Neuronal stem cell (in vitro differentiated cells): ENCODE data around the gene TXN2.

Experiments
- DNase-seq: peaks from one replicate; pipeline ENCODE4 v3.0.0-alpha.2; 2013; ENCODE audit warnings: low spot score
- H2AFZ ChIP-seq: one replicate; pipeline ENCODE4 v1.6.1; 2013; ENCODE audit warnings: mild to moderate bottlenecking, low read length, inconsistent platforms
- H2AK5ac ChIP-seq: 2 replicates; pipeline ENCODE4 v1.6.1; 2013; ENCODE audit warnings: low read depth, mild to moderate bottlenecking, inconsistent platforms, low read length, moderate library complexity, mixed read lengths
- H2BK120ac ChIP-seq: 2 replicates; pipeline ENCODE4 v1.6.1; 2013; ENCODE audit warnings: low read depth, mild to moderate bottlenecking, inconsistent platforms, low read length, moderate library complexity, mixed read lengths
- H2BK12ac ChIP-seq: one replicate; pipeline ENCODE4 v1.6.1; 2013; ENCODE audit warnings: low read length, inconsistent platforms
- H2BK15ac ChIP-seq: 2 replicates; pipeline ENCODE4 v1.6.1; 2013; ENCODE audit warnings: mild to moderate bottlenecking, low read length, inconsistent platforms, mixed read lengths
- H2BK5ac ChIP-seq: one replicate; pipeline ENCODE4 v1.6.1; 2013; ENCODE audit warnings: inconsistent platforms, mild to moderate bottlenecking, low read length, moderate library complexity
- H3K14ac ChIP-seq: one replicate; pipeline ENCODE4 v1.6.1; 2013; ENCODE audit warnings: low read length, inconsistent platforms
- H3K18ac ChIP-seq: 2 replicates; pipeline ENCODE4 v1.6.1; 2013; ENCODE audit warnings: low read length, inconsistent platforms
- H3K23ac ChIP-seq: 2 replicates; pipeline ENCODE4 v1.6.1; 2013; ENCODE audit warnings: low read depth, mild to moderate bottlenecking, mixed read lengths, low read length, inconsistent platforms; ENCODE audit not compliant: poor library complexity
- H3K27ac ChIP-seq: replicated peaks from 3 replicates; pipeline ENCODE4 v1.5.1; 2013; ENCODE audit warnings: low read length, inconsistent platforms
- H3K27me3 ChIP-seq, 3 experiments: 2 replicates each; pipeline ENCODE4 v1.6.1; 2013; ENCODE audit warnings: low read length in 3 of 3, mild to moderate bottlenecking in 2 of 3, inconsistent platforms in 1 of 3, low read depth in 1 of 3, mixed read lengths in 1 of 3, moderate library complexity in 1 of 3; ENCODE audit not compliant: control insufficient read depth in 3 of 3, insufficient read depth in 3 of 3
- H3K36me3 ChIP-seq, 2 donors: replicated peaks in 1 of 2; 2 replicates each; pipeline ENCODE4 v1.6.1; 2013; ENCODE audit warnings: low read length in 2 of 2; ENCODE audit not compliant: control insufficient read depth in 2 of 2, insufficient read depth in 2 of 2
- H3K4ac ChIP-seq: 2 replicates; pipeline ENCODE4 v1.6.1; 2013; ENCODE audit warnings: inconsistent platforms, mild to moderate bottlenecking, low read length, moderate library complexity
- H3K4me1 ChIP-seq, 2 donors: 1 replicate in 1 of 2; 2 replicates in 1 of 2; pipeline ENCODE4 v1.6.1; 2013; ENCODE audit warnings: low read length in 2 of 2, low read depth in 1 of 2; ENCODE audit not compliant: control insufficient read depth in 2 of 2, insufficient read depth in 1 of 2
- H3K4me2 ChIP-seq: one replicate; pipeline ENCODE4 v1.6.1; 2013; ENCODE audit warnings: mild to moderate bottlenecking, low read length, inconsistent platforms; ENCODE audit not compliant: insufficient read depth, poor library complexity, severe bottlenecking
- H3K4me3 ChIP-seq, 2 donors: 2 replicates each; pipeline ENCODE4 v1.5.1; 2013; ENCODE audit warnings: low read length in 2 of 2, mild to moderate bottlenecking in 2 of 2, inconsistent platforms in 1 of 2, moderate library complexity in 1 of 2
- H3K79me1 ChIP-seq: one replicate; pipeline ENCODE4 v1.6.1; 2013; ENCODE audit warnings: low read depth, mild to moderate bottlenecking, inconsistent platforms, low read length, moderate library complexity
- H3K9ac ChIP-seq: one replicate; pipeline ENCODE4 v1.6.1; 2013; ENCODE audit warnings: mild to moderate bottlenecking, low read depth, low read length, inconsistent platforms; ENCODE audit not compliant: poor library complexity
- H3K9me3 ChIP-seq, 2 donors: replicated peaks in 1 of 2; 2 replicates each; pipeline versions ENCODE3 to v1.6.1; 2013; ENCODE audit warnings: low read length in 2 of 2, mild to moderate bottlenecking in 2 of 2, inconsistent platforms in 1 of 2, low read depth in 1 of 2, mixed read lengths in 1 of 2, moderate library complexity in 1 of 2; ENCODE audit not compliant: control insufficient read depth in 2 of 2, insufficient read depth in 1 of 2
- H4K8ac ChIP-seq: one replicate; pipeline ENCODE4 v1.6.1; 2013; ENCODE audit warnings: low read depth, mild to moderate bottlenecking, inconsistent platforms, low read length, moderate library complexity
- H4K91ac ChIP-seq: one replicate; pipeline ENCODE4 v1.6.1; 2013; ENCODE audit warnings: low read length, low read depth, mild to moderate bottlenecking, inconsistent platforms; ENCODE audit not compliant: poor library complexity
- WGBS, 2 donors: extraction: QIAGEN DNeasy Blood & Tissue Kit; methylation state at CpG; one replicate each; pipeline ENCODE4 v1.1.7; 2013; ENCODE audit warnings: missing lambda C conversion rate in 2 of 2, mixed read lengths in 1 of 2; ENCODE audit not compliant: insufficient read length in 2 of 2, insufficient replicate concordance in 1 of 2; ENCODE audit errors: extremely low coverage in 2 of 2; 5-methylcytosine and 5-hydroxymethylcytosine counted together

Gene TXN2

DNA sequence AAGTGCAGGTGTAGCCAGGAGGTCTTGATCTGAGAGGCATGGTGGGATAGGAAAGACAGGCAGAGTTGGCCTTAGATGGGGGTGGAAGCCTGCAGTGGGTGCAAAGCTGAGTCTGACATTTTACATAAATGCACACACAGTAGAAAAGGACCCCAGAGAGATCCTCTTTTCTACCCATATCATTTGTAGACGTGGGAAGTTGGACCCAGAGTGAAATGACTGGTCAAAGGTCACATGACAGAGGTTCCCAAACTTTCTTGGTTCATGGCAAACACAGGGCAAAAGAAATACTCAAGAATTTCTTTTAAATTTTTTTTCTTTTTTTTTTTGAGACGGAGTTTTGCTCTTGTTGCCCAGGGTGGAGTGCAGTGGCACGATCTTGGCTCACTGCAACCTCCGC, 31.6 kb upstream of the TXN2 start:
- H2BK120ac ChIP-seq: no peak overlapping the region
- H3K4ac ChIP-seq: no peak overlapping the region
- H3K23ac ChIP-seq: no peak overlapping the region
- no peak overlapping the region for H3K4me2 ChIP-seq
- H3K36me3 ChIP-seq: peaks cover 52 to 80% of the 10 kb centered on the region in 2 donors
- no peak overlapping the region for H2BK15ac ChIP-seq
- H4K8ac ChIP-seq: no peak overlapping the region
- H2BK5ac ChIP-seq: no peak overlapping the region
- no peak overlapping the region for H4K91ac ChIP-seq
- H3K18ac ChIP-seq: no peak overlapping the region
- H2AFZ ChIP-seq: no peak overlapping the region
- H3K9me3 ChIP-seq: peaks cover 0 to 1% of the 10 kb centered on the region in 2 donors
- no CpG with 5 or more reads among the region's 4 CpGs for WGBS, 2 donors
- no peaks in the 10 kb centered on the region for H3K27me3 ChIP-seq
- no peak overlapping the region for H3K27ac ChIP-seq
- no peak overlapping the region for H3K9ac ChIP-seq
- no peak overlapping the region for H2AK5ac ChIP-seq
- no peak overlapping the region for H3K4me3 ChIP-seq
- DNase-seq: no peak
- no peaks in the 10 kb centered on the region for H3K79me1 ChIP-seq
- no peaks in the 10 kb centered on the region for H3K4me1 ChIP-seq
- no peak overlapping the region for H3K14ac ChIP-seq
- no peak overlapping the region for H2BK12ac ChIP-seq

DNA sequence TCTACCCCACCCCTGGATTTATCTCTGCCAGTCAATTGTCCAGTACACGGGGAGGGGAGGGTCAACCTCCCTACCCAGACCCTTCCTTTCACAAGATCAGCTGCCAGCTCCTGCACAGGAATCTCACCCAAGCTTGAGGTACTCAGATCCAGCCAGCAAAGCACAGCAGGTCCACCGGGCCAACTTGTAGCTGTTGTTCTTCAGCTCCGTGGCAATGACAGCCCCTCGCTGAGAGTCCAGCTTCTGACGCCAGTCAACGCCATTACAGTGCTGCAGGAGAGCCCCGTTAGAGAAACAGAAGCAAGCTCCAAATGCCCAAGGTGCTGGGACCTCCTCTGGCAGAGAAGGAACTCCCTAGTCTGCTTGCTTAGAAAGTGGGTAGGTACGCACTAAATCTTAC, 30.9 kb upstream of the TXN2 start:
- H3K36me3 ChIP-seq: peaks cover 49 to 73% of the 10 kb centered on the region in 2 donors
- no peak overlapping the region for H2AK5ac ChIP-seq
- no peak overlapping the region for H4K8ac ChIP-seq
- no peak overlapping the region for H2BK120ac ChIP-seq
- H3K14ac ChIP-seq: no peak overlapping the region
- no peaks in the 10 kb centered on the region for H3K79me1 ChIP-seq
- H3K23ac ChIP-seq: no peak overlapping the region
- no peak overlapping the region for H3K27ac ChIP-seq
- no peak overlapping the region for H4K91ac ChIP-seq
- H3K4me3 ChIP-seq: no peak overlapping the region
- no peak overlapping the region for H2BK15ac ChIP-seq
- no peak overlapping the region for H3K4ac ChIP-seq
- no peak overlapping the region for H2BK5ac ChIP-seq
- no peak overlapping the region for H3K9ac ChIP-seq
- no peak for DNase-seq
- no peak overlapping the region for H2BK12ac ChIP-seq
- H3K9me3 ChIP-seq: peaks cover 1 to 3% of the 10 kb centered on the region in 2 donors
- peaks cover under 1 to 3% of the 10 kb centered on the region in 2 donors for H3K4me1 ChIP-seq
- H3K4me2 ChIP-seq: no peak overlapping the region
- no peak overlapping the region for H3K18ac ChIP-seq
- H3K27me3 ChIP-seq: no peaks in the 10 kb centered on the region
- no CpG with 5 or more reads among the region's 8 CpGs for WGBS, 2 donors
- no peak overlapping the region for H2AFZ ChIP-seq

DNA sequence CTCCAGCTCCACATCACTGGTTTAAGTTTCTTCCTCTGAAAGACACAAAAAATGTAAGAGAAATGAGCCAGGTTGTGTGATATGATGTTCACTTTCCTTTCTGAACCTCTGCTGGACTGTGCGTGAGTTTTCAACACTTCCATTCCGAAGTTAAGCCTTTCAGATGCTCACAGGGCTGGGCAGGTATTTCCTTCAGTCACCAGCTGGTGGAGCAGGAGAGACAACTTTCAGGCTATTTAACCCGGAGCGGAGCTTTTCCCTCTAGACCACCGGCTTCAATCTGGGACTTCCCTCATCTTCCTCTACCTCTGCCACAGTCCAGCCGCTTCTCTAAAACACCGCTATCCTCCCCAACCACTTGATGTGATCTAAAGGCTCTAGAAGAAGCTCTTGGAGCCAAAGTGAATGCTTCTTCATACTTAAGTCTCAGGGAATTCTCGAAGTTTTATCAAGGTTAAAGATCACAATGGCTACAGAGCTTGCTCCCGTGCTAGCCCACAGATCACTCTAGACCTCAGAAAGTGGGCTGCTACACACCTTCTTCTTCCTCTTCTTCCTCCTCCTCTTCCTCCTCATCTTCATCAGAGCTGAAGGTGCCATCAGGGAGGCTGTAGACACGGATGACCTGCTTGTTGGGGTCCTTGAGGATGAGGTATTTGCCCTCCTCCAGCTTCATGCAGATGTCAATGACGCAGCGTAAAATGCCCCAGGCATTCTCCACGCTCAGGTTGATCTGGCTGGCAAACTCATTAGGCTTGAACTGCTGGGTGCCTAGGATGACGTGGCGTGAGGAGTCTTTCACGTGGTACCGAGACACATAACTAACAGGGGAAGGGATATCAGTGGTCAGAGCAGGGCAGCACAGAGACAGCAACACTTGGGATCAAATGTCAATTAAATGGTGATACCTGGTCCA, 29.8 kb upstream of the TXN2 start:
- peaks cover 4% of the 10 kb centered on the region in 2 donors for H3K4me1 ChIP-seq
- H3K79me1 ChIP-seq: peaks cover 1% of the 10 kb centered on the region
- no peaks in the 10 kb centered on the region for H3K27me3 ChIP-seq
- H3K36me3 ChIP-seq: peaks cover 39 to 62% of the 10 kb centered on the region in 2 donors
- H4K8ac ChIP-seq: no peak overlapping the region
- no peak overlapping the region for H4K91ac ChIP-seq
- no peak overlapping the region for H2BK120ac ChIP-seq
- peak overlapping the region; percentile 13 for H3K27ac ChIP-seq
- no peak overlapping the region for H2AFZ ChIP-seq
- H2AK5ac ChIP-seq: no peak overlapping the region
- H2BK12ac ChIP-seq: no peak overlapping the region
- H3K14ac ChIP-seq: no peak overlapping the region
- DNase-seq: no peak
- no peak overlapping the region for H2BK15ac ChIP-seq
- H3K9ac ChIP-seq: no peak overlapping the region
- no peak overlapping the region for H3K4me3 ChIP-seq
- no peak overlapping the region for H3K4ac ChIP-seq
- WGBS, 2 donors: no CpG with 5 or more reads among the region's 17 CpGs
- peak overlapping the region; percentile 14 for H3K23ac ChIP-seq
- H3K4me2 ChIP-seq: no peak overlapping the region
- H2BK5ac ChIP-seq: no peak overlapping the region
- peaks cover 0 to 3% of the 10 kb centered on the region in 2 donors for H3K9me3 ChIP-seq
- no peak overlapping the region for H3K18ac ChIP-seq

DNA sequence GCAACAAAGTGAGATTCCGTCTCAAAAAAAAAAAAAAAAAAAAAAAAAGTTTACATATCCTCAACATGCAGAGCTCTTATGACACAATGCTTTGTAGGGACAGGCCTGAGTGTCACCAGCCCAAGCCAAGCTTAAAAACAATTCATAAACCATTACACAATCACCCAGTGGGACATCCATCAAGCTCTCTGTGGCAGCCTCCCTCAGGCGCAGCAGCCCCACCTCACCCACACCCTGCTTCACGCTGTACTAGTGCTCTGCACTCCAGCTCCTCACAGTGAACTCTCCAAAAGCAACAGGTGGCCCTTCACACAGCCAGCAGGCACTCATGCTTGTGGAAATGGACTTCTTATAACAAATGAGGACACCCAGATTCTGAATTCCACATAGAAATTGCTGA, 28.9 kb upstream of the TXN2 start:
- no peak overlapping the region for H2BK12ac ChIP-seq
- H3K36me3 ChIP-seq: peaks cover 33 to 59% of the 10 kb centered on the region in 2 donors
- H3K4ac ChIP-seq: no peak overlapping the region
- H2BK120ac ChIP-seq: no peak overlapping the region
- H3K18ac ChIP-seq: no peak overlapping the region
- H3K4me2 ChIP-seq: no peak overlapping the region
- no peak overlapping the region for H3K27ac ChIP-seq
- WGBS, 2 donors: no CpG with 5 or more reads among the region's 3 CpGs
- H3K4me3 ChIP-seq: no peak overlapping the region
- H3K23ac ChIP-seq: no peak overlapping the region
- H3K27me3 ChIP-seq: no peaks in the 10 kb centered on the region
- H3K9ac ChIP-seq: no peak overlapping the region
- H4K91ac ChIP-seq: peak overlapping the region; percentile 46
- H3K4me1 ChIP-seq: peaks cover 4% of the 10 kb centered on the region in 2 donors
- no peak overlapping the region for H2BK15ac ChIP-seq
- no peak overlapping the region for H4K8ac ChIP-seq
- H2AK5ac ChIP-seq: no peak overlapping the region
- H3K14ac ChIP-seq: no peak overlapping the region
- H2AFZ ChIP-seq: no peak overlapping the region
- peaks cover 4% of the 10 kb centered on the region for H3K79me1 ChIP-seq
- no peak overlapping the region for H2BK5ac ChIP-seq
- H3K9me3 ChIP-seq: peaks cover 3% of the 10 kb centered on the region in 2 donors
- DNase-seq: no peak
